A172 (cell line): ENCODE data around the gene NOL4. TPM values are rescaled to one million over a fixed set of nuclear protein-coding genes. Genes with fewer than 3 reads are reported as not detected.
"Not testable (repeated sequence)": the region's sequence is repeated elsewhere in the genome, so short reads cannot be mapped to it uniquely, and the experiment has no call there.

Experiments used
- DNase-seq: peaks from one replicate; pipeline ENCODE4 v3.0.0-alpha.2; 2015; ENCODE audit warnings: low spot score
- total RNA-seq: library from RNA; depleted of rRNA; stranded (reverse); fragments of >200 nt; shearing (Covaris generic); gene quantifications from 2 replicates; pipeline ENCODE4 v1.2.3, GENCODE V29; 2014; rRNA removed

The NOL4 gene
- not detected in 2 replicates for total RNA-seq

- DNase-seq, result no peak
These were observed at the start of gene NOL4 for GRCh38 chr18:34224423-34225217. Gene NOL4 (minus strand): TSS chr18:34224913. CDS start chr18:34223253, 1,660 bp downstream.

DNA sequence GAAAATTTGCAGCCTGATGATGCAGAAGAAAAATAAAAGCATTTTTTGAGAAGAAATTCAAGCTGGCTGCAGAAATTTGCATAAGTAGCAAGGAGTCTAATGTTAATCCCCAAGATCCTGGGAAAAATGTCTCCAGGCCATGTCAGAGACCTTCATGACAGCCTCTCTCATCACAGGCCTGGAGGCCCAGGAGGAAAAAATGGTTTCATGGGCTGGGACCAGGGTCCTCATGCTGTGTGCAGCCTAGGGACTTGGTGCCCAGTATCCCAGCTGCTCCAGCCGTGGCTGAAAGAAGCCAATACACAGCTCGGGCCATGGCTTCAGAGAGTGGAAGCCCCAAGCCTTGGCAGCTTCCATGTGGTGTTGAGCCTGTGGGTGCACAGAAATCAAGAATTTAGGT is 41.3 kb upstream of the NOL4 start:
- DNase-seq, result not testable (repeated sequence)

DNA sequence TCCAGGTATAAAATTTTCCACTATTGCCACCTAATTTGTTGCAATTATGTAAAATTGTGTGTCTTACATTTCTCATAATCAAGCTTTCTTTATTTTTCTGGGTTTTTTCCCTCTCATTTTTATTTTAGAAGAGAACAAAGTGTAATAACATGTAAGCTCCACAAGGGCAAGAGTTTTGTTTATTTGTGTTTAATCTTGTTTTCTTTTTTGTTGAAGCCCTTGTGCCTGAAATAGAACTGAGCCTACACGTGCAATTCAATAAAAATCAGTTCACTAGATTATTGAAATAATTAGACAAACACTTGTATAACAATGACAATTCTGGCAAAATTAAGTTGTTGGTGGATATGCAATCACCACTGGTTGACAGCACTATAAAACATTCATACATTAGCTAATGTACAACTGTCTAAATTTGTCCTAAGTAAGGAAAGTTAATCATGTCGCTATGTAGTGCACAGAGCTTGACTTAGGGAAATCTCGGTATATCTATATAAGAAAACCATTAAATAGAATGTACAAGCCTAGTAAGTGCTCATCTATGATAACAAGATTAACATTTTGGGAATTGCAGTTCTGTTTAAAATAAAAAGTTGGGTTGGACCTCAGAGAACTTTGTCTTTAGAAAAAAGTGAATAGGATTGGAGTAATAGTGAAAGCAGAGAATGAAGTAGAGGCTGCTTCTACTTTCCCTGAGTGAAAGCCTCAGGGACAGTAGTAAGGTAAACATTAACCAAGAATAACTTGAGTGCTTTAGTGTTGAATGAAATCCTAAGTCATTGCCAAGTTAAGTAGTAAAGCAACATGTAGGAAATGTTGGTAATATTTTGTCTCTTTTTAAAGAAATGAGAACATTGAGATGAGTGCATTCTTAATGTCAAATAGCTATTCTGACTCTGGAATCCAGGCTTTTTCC is 37.4 kb upstream of the NOL4 start:
- DNase-seq, result no peak

DNA sequence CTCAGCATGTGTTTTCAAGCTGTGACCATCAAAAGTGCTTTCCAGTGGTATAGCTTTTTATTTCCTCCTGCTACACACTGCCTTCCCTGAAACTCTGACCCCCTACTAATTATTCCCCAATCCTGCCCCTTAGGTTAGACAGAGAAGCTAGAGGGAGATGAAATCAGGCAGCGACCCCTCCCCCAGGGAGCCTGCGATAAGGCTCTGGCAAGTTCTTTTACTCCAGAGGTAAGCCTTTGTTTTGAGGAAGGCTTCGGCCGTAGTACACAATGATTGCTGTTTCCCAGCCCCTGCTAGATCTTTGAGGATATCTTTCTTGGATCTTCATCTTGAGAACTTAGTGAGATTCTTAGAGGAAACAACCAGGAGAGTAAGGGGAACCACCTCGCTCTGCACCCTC is 33.5 kb upstream of the NOL4 start:
- no peak for DNase-seq

- no peak for DNase-seq
These were observed 27.2 kb upstream of the NOL4 start for GRCh38 chr18:34251919-34252318.

DNA sequence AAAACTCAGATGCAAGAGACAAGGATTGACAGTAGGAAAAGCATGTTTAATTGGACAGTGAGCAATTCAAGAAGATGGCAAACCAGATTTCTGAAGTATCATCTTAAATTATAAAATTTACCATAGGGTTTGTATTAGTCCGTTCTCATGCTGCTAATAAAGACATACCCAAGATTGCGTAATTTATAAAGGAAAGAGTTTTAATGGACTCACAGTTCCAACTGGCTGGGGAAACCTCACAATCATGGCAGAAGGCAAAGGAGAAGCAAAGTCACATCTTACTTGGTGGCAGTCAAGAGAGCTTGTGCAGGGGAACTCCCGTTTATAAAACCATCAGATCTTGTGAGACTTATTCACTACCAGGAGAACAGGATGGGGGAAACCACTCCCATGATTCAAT is 24.0 kb upstream of the NOL4 start:
- no peak for DNase-seq

DNA sequence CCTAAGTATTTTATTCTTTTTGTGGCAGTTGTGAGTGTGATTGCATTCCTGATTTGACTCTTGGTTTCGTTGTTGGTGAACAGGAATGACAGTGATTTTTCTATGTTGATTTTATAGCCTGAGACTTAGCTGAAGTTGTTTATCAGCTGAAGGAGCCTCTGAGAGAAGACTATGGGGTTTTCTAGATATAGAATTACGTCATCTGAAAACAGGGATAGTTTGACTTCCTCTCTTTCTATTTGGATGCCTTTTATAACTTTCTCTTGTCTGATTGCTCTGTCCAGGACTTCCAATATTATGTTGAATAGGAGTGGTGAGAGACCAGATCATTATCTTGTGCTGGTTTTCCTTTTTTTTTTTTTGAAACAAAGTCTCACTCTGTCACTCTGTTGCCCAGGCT is 18.0 kb upstream of the NOL4 start:
- DNase-seq, result no peak

- DNase-seq, result not testable (repeated sequence)
These were observed 9.2 kb upstream of the NOL4 start for GRCh38 chr18:34233781-34234388.

- no peak for DNase-seq
These were observed 473 bp upstream of the NOL4 start for GRCh38 chr18:34225218-34225553.

DNA sequence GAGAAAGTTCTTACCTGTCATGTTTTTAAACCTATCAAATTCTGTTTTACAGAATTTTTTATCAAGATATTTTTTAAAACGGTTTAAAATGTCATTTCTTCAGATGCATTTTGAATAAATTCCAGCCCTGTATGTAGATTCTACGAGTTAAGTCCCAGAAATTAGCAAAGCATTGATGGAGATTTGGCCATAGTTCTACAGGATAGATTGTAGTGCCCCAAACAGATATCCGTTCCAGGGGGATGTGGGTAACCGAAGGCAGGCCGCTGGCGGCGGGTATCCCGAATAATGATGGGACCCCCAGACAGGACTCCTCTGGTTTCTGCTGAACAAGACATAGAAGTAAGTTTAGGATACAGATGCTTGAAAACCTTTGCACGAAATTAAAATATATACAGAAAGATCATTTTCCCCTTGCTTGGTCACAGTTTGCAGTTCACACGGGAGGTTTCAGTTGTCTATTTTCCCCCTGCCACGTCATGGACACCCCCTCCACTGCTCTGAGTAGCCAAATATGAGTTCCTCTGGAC is 755 bp downstream of the NOL4 start:
- DNase-seq, result no peak

DNA sequence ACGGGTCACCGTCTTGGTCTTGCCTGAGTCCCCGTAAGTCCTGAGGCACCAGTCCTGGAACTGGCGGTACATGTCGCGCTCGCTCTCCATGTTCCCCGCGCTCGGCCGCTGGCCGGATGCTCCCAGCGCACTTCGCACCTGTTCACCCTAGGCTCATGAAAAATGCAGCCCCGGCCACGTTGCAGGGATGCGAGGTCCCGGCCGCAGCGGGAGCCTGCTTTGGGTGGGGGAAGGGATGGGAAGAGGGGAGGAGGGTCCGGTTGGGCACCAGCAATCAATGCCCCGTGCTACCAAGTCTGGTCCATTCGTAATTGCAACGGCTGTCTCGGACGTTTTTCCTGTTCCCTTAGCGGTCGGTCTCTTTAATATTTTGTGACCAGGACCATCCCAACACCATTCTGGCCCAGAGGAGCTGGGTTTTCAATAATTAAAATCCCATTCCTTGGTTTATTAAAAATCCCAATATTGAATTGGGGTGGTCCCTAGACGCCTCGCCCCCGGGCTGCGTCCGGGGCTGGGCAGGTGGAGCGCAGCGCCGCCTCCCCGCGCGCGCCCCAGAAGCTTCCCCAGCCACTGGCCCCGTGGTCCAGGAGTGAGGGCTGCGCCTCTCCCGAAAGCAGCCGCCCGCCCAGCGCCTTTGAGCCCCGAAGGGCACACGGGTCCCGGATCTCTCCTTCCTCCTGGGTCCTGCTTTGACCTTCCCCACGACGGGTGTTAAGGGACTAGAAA is 1.4 kb downstream of the NOL4 start:
- no peak for DNase-seq

GRCh38 chr18:34222307-34223163 is 2.2 kb downstream of the NOL4 start:
- no peak for DNase-seq

GRCh38 chr18:34221971-34222306 is 2.8 kb downstream of the NOL4 start:
- no peak for DNase-seq

DNA sequence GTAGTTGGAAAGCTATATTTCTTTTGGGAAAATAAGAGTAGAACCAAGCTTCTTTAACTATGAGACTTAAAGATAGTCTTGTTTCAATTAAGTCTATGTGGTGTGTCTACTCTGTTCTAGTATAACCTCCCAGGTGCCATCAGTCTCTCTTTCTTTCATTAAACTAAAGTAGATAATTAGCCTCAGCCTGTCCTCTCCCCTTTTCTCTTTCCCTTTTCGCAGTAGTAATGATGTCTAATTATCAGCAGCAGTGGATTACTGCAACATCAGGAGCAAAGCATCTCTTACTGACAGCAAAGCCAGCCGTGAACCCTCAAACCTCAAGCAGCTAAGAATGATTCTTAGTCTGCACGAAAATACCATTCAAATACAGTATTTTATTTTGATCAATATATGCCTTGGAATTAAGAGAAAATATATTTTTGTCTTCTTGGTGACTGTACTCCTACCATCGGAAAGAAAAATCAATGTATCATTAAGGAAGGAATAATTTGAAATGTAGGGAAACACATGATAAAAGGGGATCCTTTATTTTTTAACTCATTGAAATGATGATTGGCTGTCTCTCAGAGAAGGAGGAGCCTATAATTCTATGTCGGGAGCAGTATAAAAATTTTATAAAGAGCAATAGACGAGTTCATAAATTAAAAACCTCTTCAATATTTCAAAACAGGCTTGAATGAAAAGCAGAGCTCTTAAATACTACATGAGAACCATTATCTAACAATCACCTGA is 4.5 kb downstream of the NOL4 start:
- DNase-seq, result no peak

DNA sequence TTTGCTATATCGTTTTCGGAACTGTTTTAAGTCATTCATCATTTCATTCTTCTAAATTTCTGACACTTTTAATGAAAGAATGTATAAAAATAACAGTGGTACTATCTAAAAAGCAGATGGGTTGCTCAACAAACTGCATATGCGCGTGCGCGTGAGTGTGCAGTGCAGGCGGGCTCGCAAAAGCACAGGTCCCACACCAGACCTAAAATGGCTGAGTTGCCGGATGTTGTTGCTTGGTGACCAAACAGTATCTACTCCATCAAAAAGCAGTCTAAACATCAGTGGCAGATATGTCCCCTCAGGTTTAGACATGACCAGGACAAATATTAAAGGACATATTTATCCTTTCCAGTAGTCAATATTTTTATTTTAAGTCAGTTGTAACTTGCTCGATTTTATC is 5.1 kb downstream of the NOL4 start:
- no peak for DNase-seq

DNA sequence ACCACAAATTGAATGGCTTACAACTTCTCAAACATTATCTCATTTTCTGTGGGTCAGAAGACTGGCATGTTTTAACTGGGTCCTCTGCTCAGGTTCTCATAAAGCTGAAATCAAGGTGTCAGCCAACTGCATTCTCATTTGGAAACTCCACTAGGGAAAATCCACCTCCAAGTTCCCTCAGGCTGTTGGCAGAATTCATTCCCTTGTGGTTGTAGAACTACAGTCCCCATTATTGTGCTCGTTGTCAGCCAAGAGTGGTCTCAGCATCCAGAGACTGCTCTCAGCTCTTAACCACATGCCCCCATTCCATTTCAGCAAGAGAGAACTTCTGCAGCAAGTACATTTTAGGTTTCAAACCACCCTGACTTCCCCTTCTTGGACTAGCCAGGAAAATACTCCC is 12.2 kb downstream of the NOL4 start:
- no peak for DNase-seq

GRCh38 chr18:34207344-34207851 is 17.3 kb downstream of the NOL4 start:
- no peak for DNase-seq

DNA sequence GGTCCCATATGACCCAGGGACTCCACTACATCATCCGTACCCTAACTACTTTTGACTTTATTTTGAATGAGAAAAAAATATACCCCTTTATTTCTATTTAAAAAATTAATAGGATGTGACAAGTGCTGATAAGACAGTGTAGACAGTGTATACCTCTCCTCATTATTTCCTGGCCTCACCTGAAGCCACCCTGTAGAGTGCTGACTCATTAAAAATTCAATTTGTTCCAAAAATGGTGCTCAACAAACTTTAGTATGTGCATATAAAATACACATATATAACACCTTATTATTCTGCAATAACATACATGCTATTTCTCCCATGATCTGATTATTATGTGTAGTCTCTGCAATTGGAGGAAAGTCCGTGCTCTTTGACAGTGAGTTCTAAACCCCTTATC is 20.8 kb downstream of the NOL4 start:
- DNase-seq, result no peak

DNA sequence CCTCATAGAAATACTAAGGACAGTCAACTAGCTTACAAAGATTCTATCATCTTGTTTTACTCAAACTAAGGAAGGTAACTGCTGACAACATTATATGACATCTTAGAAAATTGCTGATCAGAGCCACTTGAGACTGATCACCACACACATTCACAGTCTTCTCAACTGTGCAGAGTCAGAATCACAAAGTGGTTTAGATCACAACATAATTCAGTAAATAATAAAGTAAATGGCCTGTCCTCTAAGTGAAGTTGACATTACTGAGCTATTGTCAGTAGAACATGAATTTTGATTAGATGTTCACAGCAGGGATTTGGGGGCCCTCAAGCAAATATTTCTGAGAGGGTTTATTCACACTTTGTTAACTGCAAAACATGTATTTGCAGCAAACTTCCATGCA is 28.5 kb downstream of the NOL4 start:
- no peak for DNase-seq

DNA sequence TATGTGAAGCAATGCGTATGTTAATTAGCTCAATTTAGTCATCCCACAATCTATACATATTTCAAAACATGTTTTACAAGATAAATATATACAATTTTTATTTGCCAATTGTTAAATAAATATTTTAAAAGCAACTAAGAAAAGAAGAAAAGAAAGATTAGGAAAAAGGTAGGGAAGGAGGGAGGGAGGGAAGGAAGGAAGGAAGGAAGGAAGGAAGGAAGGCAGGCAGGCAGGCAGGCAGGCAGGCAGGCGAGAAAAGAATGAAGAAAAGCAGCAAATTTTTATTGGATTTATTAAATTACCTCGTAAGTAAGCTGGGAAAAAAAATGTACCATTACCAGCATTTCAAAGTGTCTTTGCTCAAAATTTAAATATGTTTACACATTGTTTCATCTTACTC is 30.5 kb downstream of the NOL4 start:
- no peak for DNase-seq
